CD4-positive, alpha-beta T cell treated with Interleukin-2 at 100 ng/mL for 4 hours (primary cell): Measurements from ENCODE around the gene POLR1A.

Source experiments
- DNase-seq: peaks from one replicate; pipeline ENCODE4 v3.0.0-alpha.2; 2020; ENCODE audit warnings: low spot score

POLR1A gene

GRCh38 chr2:86021396-86022378, 84.0 kb downstream of the POLR1A start:
- DNase-seq, result no peak

DNA sequence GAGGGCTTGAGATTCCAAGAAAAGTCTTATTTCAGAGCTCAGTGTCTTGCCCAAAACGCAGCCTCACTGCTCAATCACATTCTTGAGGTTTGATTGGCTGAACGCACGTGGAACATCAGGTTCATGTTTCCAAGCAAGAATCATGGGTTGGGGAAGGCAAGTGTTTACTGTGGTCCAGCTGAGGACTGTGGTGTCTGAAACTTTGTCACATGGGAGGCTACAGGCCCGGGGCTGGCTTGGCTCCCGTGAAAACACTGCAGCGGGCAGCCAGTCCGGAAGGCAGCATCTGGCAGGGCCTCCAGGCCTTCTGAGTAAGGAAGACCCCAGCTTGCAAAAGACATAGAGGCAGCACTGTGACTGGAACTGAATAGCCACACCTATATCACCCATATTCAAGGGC, 84.7 kb downstream of the POLR1A start:
- DNase-seq, result no peak

DNA sequence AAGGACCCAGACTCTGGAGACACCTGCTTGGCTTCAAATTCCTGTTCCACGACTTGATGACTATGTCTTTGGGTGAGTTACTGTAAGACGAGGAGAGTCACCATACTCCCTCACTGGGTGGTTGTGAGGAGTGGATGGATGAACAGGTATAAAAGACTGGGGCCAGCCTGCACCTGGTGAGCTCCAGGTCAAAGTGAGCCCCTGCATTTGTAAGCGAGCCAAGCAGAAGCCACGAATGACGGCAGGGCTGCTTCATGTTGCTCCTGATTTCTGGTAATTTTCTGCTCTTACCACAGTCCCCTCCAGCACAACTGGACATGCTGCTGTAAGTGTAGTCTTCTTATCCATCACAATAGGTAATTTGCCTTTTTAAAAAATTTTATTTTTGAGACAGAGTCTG, 86.6 kb downstream of the POLR1A start:
- DNase-seq, result no peak

DNA sequence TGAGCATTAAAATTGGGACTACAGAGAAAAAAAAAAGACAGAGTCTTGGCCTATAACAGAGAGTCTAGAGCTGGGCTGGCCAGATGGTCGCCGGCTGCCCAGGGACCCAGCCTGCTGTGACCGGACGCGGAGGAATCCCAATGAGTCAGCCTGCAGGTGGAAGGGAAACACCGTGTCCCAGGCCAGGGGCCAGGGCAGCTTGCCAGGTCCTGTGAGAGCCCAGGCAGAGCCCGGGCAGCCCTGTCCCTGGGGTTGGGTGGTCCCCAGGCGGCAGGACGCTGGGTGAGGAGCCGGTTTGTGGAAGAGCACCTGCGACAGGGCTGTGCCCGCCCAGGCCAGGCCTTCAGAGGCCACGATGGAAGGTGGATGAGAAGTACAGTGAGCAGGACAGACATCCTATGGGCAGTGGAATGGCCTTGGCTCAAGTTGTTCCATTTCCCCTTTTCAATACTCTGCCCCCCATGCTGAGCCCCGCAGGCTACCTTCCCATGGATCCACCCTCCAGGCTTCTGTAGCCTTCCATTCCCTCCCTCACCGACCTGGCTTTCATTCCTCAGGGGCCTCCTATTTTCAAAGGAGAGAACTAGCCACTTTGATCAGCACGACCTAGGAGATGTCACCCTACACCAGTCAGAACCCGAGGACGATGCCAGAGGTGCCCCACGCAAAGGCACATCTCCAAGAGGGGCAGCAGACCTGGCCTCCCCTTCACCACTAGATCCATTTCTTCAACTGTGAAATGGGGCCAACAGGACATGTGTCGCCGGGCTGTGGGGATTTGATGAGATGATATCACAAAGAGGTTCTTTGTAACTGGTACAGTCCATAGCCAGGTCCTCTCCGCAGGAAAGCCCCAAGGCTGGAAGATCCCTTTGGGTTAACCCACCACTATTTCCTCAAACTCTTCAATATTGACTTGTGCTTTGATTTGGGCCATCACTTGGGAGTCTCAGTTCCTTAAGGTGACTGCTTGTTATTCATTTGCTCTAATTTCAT, 87.5 kb downstream of the POLR1A start:
- DNase-seq, result no peak

DNA sequence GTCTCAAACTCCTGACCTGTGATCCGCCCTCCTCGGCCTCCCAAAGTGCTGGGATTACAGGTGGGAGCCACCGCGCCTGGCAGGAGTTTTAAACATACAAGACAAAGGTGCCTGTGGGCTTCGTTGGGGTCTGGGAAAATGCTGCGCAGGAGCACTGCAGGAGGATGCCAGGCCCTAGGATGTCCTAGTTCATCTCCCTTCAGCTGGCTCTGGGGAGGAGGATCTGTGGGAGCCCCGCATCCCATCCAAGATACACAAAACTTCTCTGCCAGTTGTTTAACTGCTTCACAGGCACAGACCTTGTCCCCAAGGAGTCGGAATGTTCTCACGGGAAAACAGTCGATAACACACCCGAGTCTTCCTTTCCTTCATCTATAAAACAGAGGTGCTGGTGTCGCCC, 89.1 kb downstream of the POLR1A start:
- DNase-seq, result no peak

DNA sequence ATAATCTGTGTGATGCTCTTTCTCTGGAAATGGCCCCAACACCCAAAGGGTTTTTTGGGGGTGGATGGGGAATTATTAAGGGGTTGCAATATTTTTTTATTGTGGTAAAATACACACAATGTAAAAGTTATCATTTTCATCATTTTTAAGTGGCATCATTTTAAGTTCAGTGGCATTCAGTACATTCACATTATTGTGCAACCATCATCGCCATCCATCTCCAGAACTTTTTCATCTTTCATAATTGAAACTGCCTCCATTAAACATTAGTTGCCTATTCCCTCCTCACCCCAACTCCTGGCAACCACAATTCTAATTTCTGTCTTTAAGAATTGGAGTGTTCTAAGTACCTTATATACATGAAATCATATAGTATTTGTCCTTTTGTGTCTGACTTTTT, 90.0 kb downstream of the POLR1A start:
- DNase-seq, result no peak

DNA sequence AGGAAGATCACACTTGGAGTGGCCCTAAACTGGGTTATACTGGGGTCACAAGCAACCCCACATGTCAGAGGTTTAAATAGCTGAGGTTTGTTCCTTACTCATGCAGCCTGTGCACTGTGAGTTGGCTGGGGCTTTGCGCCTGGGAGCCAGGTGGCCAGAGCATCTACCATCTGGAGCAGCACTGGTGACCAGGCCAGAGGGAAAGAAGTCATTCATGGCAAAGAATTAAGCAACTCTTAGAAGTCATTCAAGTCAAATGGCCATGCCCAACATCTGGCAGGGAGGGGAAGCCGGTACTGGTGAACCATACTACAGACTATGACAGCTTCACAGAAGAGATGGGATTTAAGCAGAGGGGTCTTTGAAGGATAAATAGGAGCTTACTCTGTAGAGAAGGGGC, 90.7 kb downstream of the POLR1A start:
- no peak for DNase-seq

DNA sequence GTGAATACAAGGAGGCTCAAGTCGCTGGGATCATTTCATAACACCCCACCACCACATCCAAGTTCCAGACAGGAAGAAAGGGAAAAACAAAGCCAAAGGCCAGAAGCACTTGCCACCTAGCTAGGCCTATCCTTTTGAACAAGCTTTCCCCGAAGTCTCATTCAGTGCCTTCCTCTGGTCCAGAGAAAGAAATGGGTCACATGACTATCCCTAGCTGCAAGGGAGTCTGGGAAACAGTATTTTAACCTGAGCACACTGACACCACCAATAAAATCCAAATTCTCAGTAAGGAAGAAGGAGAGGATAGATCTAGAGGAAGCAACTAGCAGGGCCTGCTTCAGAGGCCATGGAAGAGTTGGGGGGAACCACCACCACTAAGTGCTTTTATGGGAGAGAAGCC, 91.2 kb downstream of the POLR1A start:
- no peak for DNase-seq

- no peak for DNase-seq
Observed at GRCh38 chr2:86012007-86012712, 93.5 kb downstream of the POLR1A start.

DNA sequence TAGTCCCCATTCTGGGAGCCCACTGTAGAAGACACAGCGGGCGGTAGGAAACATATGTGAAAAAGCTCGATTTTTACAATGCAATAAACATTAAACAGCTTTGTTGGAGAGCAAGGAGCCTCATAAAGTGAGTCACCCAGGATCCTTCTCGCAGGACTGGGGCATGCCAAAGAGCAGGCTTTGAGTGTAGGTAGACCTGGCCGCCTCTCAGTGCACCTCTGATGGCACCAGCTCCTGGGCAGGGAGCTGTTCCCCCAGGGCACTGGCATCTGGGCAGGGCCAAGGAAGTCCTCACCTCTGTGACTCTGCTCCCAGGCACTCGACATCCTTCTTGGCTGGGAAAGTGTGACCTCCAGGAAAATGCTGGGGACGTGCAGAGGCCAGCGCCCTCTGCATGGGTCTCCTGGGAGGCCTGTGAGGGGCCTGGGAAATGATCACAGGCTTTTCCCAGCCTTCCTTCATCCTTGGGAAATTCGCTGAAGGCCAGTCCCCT, 94.2 kb downstream of the POLR1A start:
- no peak for DNase-seq

GRCh38 chr2:86010083-86010482, 95.6 kb downstream of the POLR1A start:
- DNase-seq, result no peak

DNA sequence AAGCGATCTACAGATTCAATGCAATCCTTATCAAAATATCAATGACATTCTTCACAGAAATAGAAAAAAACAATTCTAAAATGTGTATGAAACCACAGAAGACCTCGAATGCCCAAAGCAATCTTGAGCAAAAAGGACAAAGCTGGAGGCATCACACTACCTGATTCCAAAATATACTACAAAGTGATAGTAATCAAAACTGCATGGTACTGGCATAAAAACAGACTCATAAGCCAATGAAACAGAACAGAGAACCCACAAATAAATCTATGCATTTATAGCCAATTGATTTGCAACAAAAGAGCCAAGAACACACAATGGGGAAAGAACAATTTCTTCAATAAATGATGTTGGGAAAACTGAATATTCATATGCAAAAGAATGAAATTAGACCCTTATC, 99.2 kb downstream of the POLR1A start:
- no peak for DNase-seq

DNA sequence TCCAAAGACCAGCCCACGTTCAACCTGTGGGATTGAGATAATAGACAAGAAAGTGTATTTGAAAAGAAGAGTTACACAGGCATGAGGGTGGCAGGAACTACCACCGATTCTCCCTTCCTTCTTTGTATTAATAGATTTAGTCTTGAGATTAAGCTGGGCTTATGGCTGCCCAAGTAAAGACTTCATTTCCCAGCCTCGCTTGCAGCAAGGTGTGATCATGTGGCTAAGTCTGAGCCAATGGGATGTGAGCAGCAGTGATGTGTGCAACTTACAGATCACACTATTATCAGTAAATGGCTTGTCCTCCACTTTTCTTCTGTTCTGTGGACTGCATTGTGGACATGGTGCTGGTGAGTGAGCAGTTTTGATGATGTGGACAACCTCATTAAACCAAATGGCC, 101.7 kb downstream of the POLR1A start:
- DNase-seq, result no peak

- no peak for DNase-seq
Observed at GRCh38 chr2:86003104-86003503, 102.6 kb downstream of the POLR1A start.

DNA sequence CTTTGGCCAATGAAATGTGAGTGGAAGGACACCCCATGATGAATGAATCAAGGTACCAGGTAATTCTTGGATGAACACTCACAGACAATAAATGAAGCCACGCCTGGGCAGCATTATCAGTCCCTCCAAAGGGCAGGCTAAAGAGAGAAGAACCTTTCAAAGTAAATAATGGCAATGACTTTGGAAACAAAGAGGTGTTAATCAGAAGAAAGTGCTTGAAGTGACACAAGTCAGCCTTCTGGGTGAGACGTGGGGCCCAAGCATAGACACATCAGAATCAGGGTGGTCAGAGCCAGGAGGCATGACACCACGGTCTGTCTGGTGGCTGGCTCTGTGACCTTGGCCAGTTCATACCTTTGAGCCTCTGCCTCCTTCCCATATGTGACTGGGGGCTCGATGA, 103.3 kb downstream of the POLR1A start:
- DNase-seq, result no peak

DNA sequence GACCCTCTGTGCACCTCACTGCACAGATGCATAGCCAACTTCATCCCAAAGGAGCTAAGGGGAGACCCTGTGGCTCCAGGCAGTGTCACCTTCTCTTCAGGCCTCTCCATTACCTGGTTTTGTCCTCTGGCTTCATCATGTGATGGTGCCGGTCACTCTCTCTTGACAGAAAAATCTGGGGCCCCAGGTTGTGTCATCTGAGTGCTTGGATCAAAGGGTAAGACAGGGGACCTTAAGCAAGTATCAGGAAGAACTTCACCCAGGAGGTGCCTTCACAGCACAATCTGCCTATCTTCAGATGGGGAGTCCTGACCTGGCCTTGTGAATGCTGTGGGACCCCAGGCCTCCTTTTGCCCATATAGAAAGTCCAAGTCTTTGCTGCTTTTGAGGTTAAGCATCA, 104.4 kb downstream of the POLR1A start:
- no peak for DNase-seq

DNA sequence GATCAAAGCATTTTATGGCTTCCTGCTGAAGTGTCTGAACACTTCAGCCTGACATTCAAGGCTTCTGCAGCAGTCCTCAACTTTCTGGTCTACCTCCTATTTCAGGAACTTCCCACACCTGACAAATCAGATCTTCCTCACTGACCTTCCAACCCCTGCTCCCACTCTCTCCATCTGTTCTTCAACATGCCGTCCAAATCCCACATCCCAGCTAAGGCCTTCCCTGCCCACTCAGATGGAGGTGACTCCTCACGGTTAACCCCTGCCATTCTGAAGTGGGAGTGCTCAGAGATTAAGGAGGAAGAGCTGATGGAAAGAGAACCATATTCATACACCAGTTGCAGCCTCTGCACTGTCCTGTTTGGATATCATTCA, 104.8 kb downstream of the POLR1A start:
- DNase-seq, result no peak

- no peak for DNase-seq
Observed at GRCh38 chr2:86000131-86000937, 105.4 kb downstream of the POLR1A start.

GRCh38 chr2:85999061-85999831, 106.4 kb downstream of the POLR1A start:
- DNase-seq, result peak; percentile 52
